Retinal pigment epithelial cell (primary cell): ENCODE data around the gene ELP1.
A peak's percentile ranks its signal among the peaks of the same experiment; 100 is the strongest.
"Not testable (repeated sequence)": the region's sequence is repeated elsewhere in the genome, so short reads cannot be mapped to it uniquely, and the experiment has no call there.

Experiments used
- DNase-seq: peaks from one replicate; pipeline ENCODE4 v3.0.0-alpha.2; 2010; ENCODE audit warnings: low read depth
- H3K4me3 ChIP-seq: 2 replicates; pipeline ENCODE4 v1.5.1; 2011; ENCODE audit warnings: mild to moderate bottlenecking, low read length, control low read depth, moderate library complexity
- CTCF ChIP-seq: conservative IDR thresholded peaks from 2 replicates; pipeline ENCODE4 v1.5.1; 2011; ENCODE audit warnings: low read depth, low read length, control low read depth, inconsistent platforms

The ELP1 gene

GRCh38 chr9:108851138-108851537 lies 82.8 kb downstream of the ELP1 start:
- no peak for DNase-seq
- no peak for TF ChIP-seq CTCF

GRCh38 chr9:108850293-108850897 lies 83.5 kb downstream of the ELP1 start:
- TF ChIP-seq CTCF: peak; percentile 38
- H3K4me3 ChIP-seq: no peak overlapping the region
- DNase-seq: no peak

More at GRCh38 chr9:108851138-108851537, 82.8 kb downstream of the ELP1 start:
- no peak overlapping the region for H3K4me3 ChIP-seq

DNA sequence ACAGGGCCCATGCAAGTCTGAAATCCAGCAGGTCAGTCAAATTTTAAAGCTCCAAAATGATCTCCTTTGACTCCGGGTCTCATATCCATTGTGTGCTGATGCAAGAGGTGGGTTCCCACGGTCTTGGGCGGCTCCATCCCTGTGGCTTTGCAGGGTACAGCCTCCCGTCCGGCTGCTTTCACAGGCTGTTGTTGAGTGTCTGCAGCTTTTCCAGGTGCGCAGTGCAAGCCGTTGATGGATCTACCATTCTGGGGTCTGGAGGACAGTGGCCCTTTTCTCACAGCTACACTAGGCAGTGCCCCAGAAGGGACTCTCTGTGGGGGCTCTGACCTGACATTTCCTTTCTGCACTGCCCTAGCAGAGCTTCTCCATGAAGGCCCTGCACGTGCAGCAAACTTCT lies 85.6 kb downstream of the ELP1 start:
- not testable (repeated sequence) for DNase-seq, H3K4me3 ChIP-seq

GRCh38 chr9:108845947-108846346 lies 88.0 kb downstream of the ELP1 start:
- DNase-seq: no peak
- H3K4me3 ChIP-seq: no peak overlapping the region
- TF ChIP-seq CTCF: no peak

GRCh38 chr9:108845507-108845906 lies 88.4 kb downstream of the ELP1 start:
- TF ChIP-seq CTCF: no peak
- H3K4me3 ChIP-seq: no peak overlapping the region
- DNase-seq: no peak

DNA sequence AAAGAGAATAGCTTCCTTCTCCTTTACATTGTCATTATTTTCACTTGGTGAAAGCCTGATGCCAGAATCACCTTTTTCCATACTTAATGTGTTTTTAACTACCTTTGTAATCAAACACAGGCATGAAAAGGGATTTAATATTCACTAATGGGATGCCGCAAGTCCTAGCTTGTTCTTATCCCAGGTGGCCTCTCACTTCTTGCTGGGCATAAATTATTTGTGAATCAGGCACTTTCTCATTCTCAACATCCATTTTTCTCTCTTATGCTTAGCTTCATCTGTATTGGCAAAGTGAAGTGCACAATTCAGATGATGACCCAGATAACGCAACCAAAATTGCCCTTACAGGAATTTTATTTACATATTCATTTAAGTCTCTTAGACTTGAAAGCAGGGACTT lies 89.1 kb downstream of the ELP1 start:
- DNase-seq: no peak
- no peak for TF ChIP-seq CTCF
- no peak overlapping the region for H3K4me3 ChIP-seq

DNA sequence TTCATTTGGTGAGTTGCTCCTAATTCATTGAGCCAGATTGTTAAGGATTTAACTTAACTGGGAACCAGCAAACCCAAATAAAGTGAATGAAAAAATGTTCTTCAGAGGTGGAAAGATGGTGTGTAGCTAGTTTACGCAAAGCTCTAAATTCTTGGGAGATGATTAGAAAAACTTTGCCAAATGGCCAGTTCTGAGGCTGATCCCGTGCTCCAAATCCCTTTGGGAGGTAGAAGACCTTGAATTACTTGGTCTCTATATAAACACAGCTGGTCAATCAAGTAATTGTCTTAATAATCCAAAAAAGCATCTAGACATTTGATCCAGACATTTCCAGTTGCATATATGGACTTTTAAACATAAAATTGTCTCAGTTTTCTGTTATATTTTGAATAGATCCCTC lies 89.5 kb downstream of the ELP1 start:
- H3K4me3 ChIP-seq: no peak overlapping the region
- no peak for DNase-seq
- no peak for TF ChIP-seq CTCF

GRCh38 chr9:108842610-108843295 lies 91.2 kb downstream of the ELP1 start:
- no peak for TF ChIP-seq CTCF
- no peak for DNase-seq
- no peak overlapping the region for H3K4me3 ChIP-seq

- H3K4me3 ChIP-seq, DNase-seq: not testable (repeated sequence)
Measured at GRCh38 chr9:108839561-108839960, 94.4 kb downstream of the ELP1 start.
